Activated CD8-positive, alpha-beta memory T cell treated with anti-CD3 and anti-CD28 coated beads for 24 hours (primary cell): ENCODE results near the gene CBLC.
"Not testable (repeated sequence)": the region's sequence is repeated elsewhere in the genome, so short reads cannot be mapped to it uniquely, and the experiment has no call there.

Experiments
- DNase-seq: peaks from one replicate; pipeline ENCODE4 v3.0.0-alpha.2; 2020

The CBLC gene

DNA sequence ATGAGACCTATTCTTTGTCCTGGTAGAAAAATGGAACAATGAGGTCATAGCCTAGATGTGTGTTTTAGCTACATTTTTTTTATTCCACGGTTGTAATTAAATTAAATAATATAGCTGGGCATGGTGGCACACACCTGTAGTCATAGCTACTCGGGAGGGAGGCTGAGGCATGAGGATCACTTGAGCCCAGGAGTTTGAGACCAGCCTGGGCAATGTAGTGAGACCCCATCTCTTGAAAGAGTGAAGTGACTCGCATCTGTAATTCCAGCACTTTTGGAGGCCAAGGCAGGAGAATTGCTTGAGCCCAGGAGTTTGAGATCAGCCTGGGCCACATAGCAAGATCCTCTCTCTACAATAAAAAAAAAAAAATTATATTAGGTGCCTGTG lies 11.7 kb upstream of the CBLC start:
- no peak for DNase-seq

DNA sequence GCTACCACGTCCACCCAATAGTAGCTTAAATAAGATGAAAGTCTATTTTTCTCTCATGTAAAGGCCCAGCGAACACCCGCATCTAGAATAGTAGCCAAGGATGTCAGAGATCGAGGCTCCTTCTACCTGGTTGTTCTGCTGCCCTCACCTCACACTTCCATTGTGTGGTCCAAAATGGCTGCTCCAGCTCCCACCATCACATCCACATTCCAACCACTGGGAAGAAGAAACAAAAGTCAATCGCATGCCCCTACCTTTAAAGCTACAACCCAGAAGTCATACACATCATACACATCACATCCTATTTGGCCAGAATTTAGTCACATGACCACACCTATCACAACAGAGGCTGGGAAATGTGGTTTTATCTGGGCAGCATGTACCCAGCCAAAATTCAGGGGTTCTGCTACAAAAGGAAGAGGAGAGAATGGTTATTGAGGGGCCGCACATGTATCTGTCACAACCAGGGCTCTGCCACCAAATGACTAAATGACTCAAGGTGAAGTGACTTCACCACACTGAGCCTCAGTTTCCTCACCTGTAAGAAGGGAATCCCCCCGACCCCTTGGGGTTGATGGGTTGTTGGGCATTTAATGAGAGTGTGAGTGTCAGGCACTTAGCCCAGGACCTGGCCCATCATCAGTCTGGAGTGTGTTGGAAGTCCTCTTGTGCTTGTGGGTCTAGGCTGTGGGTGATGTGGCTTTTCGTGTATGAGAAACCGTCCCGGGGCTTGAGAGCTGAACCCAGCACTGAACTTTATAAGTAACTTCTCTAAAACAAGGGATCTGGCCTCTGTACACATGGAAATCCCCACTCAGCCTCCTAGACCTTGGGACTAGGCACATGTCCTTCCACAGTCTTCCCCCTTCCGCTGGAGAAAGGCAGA lies 10.2 kb upstream of the CBLC start:
- no peak for DNase-seq

GRCh38 chr19:44770550-44771257 lies 7.0 kb upstream of the CBLC start:
- DNase-seq, result peak; percentile 100

GRCh38 chr19:44772144-44772543 lies 5.5 kb upstream of the CBLC start:
- not testable (repeated sequence) for DNase-seq

- DNase-seq, result no peak
These were observed 4.7 kb upstream of the CBLC start for GRCh38 chr19:44772959-44773358.

DNA sequence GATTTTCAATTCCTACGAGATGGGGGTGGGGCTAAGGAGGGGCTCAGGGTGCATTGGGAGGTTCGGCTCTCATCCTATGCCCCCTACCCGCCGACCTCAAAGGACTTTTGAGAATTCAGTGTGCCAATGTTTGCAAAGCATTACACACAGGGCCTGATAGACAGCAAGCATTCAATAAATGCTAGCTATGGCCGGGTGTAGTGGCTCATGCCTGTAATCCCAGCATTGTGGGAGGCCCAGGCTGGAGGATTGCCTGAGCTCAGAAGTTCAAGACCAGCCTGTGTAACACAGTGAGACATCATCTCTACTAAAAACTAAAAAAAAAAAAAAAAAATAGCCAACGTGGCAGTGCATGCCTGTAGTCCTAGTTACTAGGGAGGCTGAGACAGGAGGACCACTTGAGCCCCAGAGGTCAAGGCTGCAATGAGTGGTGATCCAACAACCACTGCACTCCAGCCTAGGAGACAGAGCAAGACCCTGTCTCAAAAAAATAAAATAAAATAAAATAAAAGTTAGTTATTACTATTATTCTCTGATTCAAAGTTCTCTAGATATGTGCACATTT lies 1.9 kb upstream of the CBLC start:
- no peak for DNase-seq

GRCh38 chr19:44776402-44777096 lies 1.1 kb upstream of the CBLC start:
- no peak for DNase-seq

DNA sequence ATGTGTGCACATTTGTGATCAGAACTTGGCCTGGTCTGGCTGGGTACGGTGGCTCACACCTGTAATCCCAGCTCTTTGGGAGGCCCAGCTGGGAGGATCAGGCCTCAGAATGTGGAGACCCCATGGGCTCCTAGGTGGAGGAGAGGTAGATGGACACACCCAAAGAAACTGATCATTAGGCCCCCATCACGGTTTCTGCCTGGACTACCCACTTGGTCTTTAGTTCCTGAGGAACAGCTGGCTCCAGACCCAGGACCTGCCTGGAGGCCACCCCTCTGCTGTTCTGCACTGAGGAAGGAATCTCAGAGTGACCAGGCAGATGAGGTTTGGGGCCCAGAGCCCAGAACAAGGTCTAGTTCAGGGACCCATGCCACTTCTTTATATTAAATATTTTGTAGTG lies 1.5 kb downstream of the CBLC start:
- DNase-seq, result no peak

GRCh38 chr19:44781694-44782093 lies 4.0 kb downstream of the CBLC start:
- not testable (repeated sequence) for DNase-seq

- DNase-seq, result no peak
These were observed 5.0 kb downstream of the CBLC start for GRCh38 chr19:44782729-44783128.

DNA sequence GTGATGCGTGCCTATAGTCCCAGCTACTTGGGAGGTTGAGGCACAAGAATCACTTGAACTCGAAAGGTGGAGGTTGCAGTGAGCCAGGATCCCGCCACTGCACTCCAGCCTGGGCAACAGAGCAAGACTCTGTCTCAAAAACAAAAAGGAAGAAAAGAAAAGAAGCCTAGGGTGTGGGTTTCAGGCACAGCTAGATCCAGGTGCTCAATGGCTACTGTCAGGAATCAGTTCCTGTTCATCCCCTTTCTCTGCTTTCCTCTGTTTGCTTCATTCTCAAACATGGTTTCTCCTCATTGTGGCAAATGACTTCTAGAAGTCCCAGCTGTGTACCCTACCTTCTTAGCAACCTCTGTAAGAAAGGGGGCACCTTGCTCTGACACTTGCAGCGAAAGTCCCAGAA lies 5.9 kb downstream of the CBLC start:
- DNase-seq, result no peak

DNA sequence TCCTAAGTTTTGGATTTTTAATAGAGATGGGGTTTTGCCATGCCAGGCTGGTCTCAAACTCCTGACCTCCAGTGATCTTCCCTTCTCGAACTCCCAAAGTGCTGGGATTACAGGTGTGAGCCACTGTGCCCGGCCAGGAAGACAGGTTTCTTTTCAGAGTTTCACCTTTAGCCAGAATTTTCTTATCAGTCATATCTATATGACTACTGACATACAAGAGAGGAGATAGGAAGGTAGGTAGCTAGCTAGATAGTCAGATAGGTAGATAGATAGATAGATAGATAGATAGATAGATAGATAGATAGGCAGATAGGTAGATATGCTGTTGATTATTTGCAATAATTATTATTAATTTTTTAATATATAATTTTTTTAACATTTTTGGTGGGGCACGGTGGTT lies 7.6 kb downstream of the CBLC start:
- DNase-seq, result no peak

- DNase-seq, result no peak
These were observed 8.3 kb downstream of the CBLC start for GRCh38 chr19:44785993-44786392.

DNA sequence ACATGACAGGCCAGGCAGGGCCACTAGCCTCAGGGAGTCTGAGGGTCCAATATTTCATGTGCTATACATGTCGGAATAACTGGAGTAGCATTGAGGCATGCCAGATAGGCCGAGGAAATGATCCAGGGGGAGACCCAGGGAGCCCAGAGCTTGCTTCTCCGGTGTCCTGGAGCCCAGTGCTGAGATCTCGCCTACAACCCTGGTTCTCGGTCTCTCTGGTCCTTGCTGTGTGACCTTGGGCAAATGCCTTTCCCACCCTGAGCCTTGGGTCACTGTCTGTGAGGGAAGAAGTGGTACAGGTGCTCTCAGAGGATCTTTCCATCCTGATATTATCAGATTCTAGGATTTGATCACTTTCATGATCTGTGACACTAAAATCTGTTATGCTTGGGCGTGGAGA lies 11.3 kb downstream of the CBLC start:
- DNase-seq, result no peak

- DNase-seq, result no peak
These were observed 12.3 kb downstream of the CBLC start for GRCh38 chr19:44789943-44790483.

- no peak for DNase-seq
These were observed 14.6 kb downstream of the CBLC start for GRCh38 chr19:44792281-44792680.

DNA sequence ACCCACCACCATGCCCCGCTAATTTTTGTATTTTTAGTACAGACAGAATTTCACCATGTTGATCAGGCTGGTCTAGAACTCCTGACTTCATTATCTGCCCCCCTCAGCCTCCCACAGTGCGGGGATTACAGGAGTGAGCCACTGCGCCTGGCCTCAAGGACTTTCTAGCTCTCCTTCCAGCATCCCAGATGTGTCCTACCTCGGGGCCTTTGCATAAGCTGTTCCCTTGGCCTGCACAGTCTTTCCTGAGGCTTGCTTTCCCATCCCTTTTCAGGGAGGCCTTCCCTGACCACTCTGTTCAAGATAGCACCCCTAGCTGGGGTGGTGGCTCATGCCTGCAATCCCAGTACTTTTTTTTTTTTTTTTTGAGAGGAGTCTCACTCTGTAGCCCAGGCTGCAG lies 16.9 kb downstream of the CBLC start:
- no peak for DNase-seq

DNA sequence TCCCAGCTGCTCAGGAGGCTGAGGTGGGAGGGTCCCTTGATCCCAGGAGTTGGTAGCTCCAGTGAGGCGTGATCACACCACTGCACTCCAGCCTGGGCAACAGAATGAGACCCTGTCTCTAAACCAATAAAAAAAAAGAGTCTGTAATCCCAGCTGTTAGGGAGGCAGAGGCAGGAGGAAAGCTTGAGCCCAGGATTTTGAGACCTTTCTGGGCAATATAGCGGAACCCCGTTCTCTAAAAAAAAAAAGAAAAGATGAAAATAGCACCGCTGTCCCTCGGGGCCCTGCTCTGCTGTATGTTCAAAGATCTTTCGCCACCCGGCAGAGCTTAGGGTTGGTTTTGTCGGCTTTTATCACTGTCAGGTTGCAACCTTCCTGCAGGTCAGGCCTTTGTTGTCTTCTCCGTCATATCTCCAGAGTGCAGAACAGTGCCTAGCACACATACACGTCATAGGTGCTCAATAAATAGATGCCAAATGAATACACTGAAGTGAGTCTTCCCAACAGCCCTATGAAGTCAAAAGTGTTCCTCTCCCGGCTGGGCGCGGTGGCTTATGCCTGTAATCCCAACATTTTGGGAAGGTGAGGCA lies 17.8 kb downstream of the CBLC start:
- no peak for DNase-seq

DNA sequence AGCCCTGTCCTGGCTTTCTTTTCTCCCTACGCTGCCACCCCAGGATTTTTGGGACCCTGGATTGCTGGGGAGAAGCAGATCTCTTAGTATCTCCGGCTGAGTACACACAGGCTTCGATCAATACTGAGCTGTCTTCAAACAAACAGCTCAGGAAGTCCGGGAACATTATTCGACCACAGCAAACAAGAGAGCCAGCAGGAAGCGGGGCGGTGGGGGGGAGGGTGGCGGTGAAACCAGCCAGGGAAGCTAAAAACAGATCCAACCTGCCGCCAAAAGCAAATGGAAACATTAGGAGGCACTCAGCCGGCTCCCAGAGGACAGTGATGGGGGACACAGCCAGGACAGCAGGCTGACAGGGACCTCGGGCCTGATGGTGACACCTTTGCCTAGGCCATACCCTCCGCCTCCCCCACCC lies 19.0 kb downstream of the CBLC start:
- no peak for DNase-seq

- DNase-seq, result no peak
These were observed 22.1 kb downstream of the CBLC start for GRCh38 chr19:44799627-44800346.

DNA sequence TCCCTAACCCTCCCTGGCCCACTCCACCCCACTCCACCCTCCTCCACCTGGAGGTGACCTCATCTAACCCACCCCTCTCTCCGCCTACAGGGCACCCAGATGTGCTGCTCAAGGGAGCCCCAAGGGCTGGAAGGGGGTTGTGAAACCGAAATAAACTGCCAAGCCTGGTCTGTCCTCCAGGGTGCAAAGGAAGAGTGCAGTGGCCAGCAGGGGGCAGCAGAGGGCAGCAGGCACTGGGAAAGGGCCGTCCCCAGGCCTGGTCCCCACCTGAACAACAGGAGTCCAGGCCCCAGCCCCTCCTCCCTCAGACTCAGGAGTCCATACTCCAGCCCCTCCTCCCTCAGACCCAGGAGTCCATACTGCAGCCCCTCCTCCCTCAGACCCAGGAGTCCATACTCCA lies 22.8 kb downstream of the CBLC start:
- DNase-seq, result peak; percentile 93
